Adipocyte (in vitro differentiated cells): Measurements from ENCODE around the gene NDUFS8.

Experiments used
- DNase-seq: peaks from one replicate; pipeline ENCODE4 v3.0.0-alpha.2; 2015; ENCODE audit warnings: low read depth
- H3K27me3 ChIP-seq: replicated peaks from 2 replicates; pipeline ENCODE4 v1.7.0; 2013; ENCODE audit warnings: mild to moderate bottlenecking, low read length, moderate library complexity; ENCODE audit not compliant: control insufficient read depth, insufficient read depth
- H3K36me3 ChIP-seq: 2 replicates; pipeline ENCODE4 v1.7.0; 2013; ENCODE audit warnings: low read length, mild to moderate bottlenecking, moderate library complexity; ENCODE audit not compliant: control insufficient read depth, insufficient read depth, severe bottlenecking
- H3K4me1 ChIP-seq: 2 replicates; pipeline ENCODE4 v1.7.0; 2013; ENCODE audit warnings: mild to moderate bottlenecking, low read length, moderate library complexity; ENCODE audit not compliant: control insufficient read depth, insufficient read depth
- H3K4me3 ChIP-seq: 2 replicates; pipeline ENCODE4 v1.7.0; 2013; ENCODE audit warnings: mild to moderate bottlenecking, low read length, moderate library complexity
- H3K9ac ChIP-seq: 2 replicates; pipeline ENCODE4 v1.7.0; 2013; ENCODE audit warnings: mild to moderate bottlenecking, low read length, moderate library complexity
- H3K9me3 ChIP-seq: 2 replicates; pipeline ENCODE4 v1.7.0; 2013; ENCODE audit warnings: mild to moderate bottlenecking, low read length, moderate library complexity; ENCODE audit not compliant: control insufficient read depth

The NDUFS8 gene

GRCh38 chr11:68066742-68067141 is 36.3 kb downstream of the NDUFS8 start:
- Histone ChIP-seq H3K36me3 (peaks cover 98% of the 10 kb centered on the region), H3K4me1 (no peaks in the 10 kb centered on the region)

GRCh38 chr11:68067991-68068390 is 37.5 kb downstream of the NDUFS8 start:
- H3K36me3 ChIP-seq, result peaks cover 97% of the 10 kb centered on the region

More at GRCh38 chr11:68066742-68067141, 36.3 kb downstream of the NDUFS8 start:
- Histone ChIP-seq H3K9ac (no peak overlapping the region), H3K27me3 (no peaks in the 10 kb centered on the region), H3K9me3 (no peaks in the 10 kb centered on the region), H3K4me3 (no peak overlapping the region)
- DNase-seq, result no peak

GRCh38 chr11:68071281-68072048 is 41.0 kb downstream of the NDUFS8 start:
- no peak for DNase-seq
- H3K9me3 ChIP-seq, result no peaks in the 10 kb centered on the region
- H3K4me1 ChIP-seq, result no peaks in the 10 kb centered on the region
- no peak overlapping the region for H3K9ac ChIP-seq
- H3K36me3 ChIP-seq, result peaks cover 89% of the 10 kb centered on the region
- H3K27me3 ChIP-seq, result no peaks in the 10 kb centered on the region
- H3K4me3 ChIP-seq, result no peak overlapping the region

More at GRCh38 chr11:68067991-68068390, 37.5 kb downstream of the NDUFS8 start:
- Histone ChIP-seq H3K4me1 (no peaks in the 10 kb centered on the region), H3K27me3 (no peaks in the 10 kb centered on the region), H3K4me3 (no peak overlapping the region), H3K9me3 (no peaks in the 10 kb centered on the region), H3K9ac (no peak overlapping the region)
- DNase-seq, result no peak

GRCh38 chr11:68074584-68075352 is 44.3 kb downstream of the NDUFS8 start:
- Histone ChIP-seq H3K9me3 (no peaks in the 10 kb centered on the region), H3K36me3 (peaks cover 74% of the 10 kb centered on the region), H3K4me3 (no peak overlapping the region), H3K9ac (no peak overlapping the region), H3K4me1 (no peaks in the 10 kb centered on the region), H3K27me3 (no peaks in the 10 kb centered on the region)
- DNase-seq, result no peak

GRCh38 chr11:68076371-68077042 is 46.0 kb downstream of the NDUFS8 start:
- Histone ChIP-seq H3K9me3 (no peaks in the 10 kb centered on the region), H3K4me1 (no peaks in the 10 kb centered on the region), H3K27me3 (no peaks in the 10 kb centered on the region), H3K36me3 (peaks cover 72% of the 10 kb centered on the region), H3K4me3 (no peak overlapping the region), H3K9ac (no peak overlapping the region)
- DNase-seq, result no peak

GRCh38 chr11:68077617-68078582 is 47.4 kb downstream of the NDUFS8 start:
- DNase-seq, result no peak
- H3K36me3 ChIP-seq, result peaks cover 61% of the 10 kb centered on the region
- no peaks in the 10 kb centered on the region for H3K27me3 ChIP-seq
- H3K9me3 ChIP-seq, result no peaks in the 10 kb centered on the region
- no peaks in the 10 kb centered on the region for H3K4me1 ChIP-seq
- no peak overlapping the region for H3K9ac ChIP-seq
- H3K4me3 ChIP-seq, result no peak overlapping the region

GRCh38 chr11:68080860-68081259 is 50.4 kb downstream of the NDUFS8 start:
- no peak overlapping the region for H3K4me3 ChIP-seq
- no peaks in the 10 kb centered on the region for H3K9me3 ChIP-seq
- H3K36me3 ChIP-seq, result peaks cover 41% of the 10 kb centered on the region
- no peak overlapping the region for H3K9ac ChIP-seq
- no peaks in the 10 kb centered on the region for H3K27me3 ChIP-seq
- DNase-seq, result no peak
- H3K4me1 ChIP-seq, result no peaks in the 10 kb centered on the region

GRCh38 chr11:68081691-68082090 is 51.2 kb downstream of the NDUFS8 start:
- Histone ChIP-seq H3K9me3 (no peaks in the 10 kb centered on the region), H3K9ac (no peak overlapping the region), H3K27me3 (no peaks in the 10 kb centered on the region), H3K4me3 (no peak overlapping the region), H3K4me1 (no peaks in the 10 kb centered on the region), H3K36me3 (peaks cover 34% of the 10 kb centered on the region)
- DNase-seq, result no peak

- Histone ChIP-seq H3K4me1 (no peaks in the 10 kb centered on the region), H3K27me3 (no peaks in the 10 kb centered on the region), H3K4me3 (no peak overlapping the region), H3K36me3 (peaks cover 31% of the 10 kb centered on the region), H3K9ac (no peak overlapping the region), H3K9me3 (no peaks in the 10 kb centered on the region)
- no peak for DNase-seq
Observed at GRCh38 chr11:68082481-68082880, 52.0 kb downstream of the NDUFS8 start.

GRCh38 chr11:68083517-68083916 is 53.0 kb downstream of the NDUFS8 start:
- H3K4me1 ChIP-seq, result no peaks in the 10 kb centered on the region
- H3K36me3 ChIP-seq, result peaks cover 26% of the 10 kb centered on the region
- DNase-seq, result no peak
- no peaks in the 10 kb centered on the region for H3K27me3 ChIP-seq
- H3K9ac ChIP-seq, result no peak overlapping the region
- no peaks in the 10 kb centered on the region for H3K9me3 ChIP-seq
- H3K4me3 ChIP-seq, result no peak overlapping the region
